Thyroid gland (tissue), 4 donors: ENCODE data around the gene RTN4R.
"Not testable (repeated sequence)": the region's sequence is repeated elsewhere in the genome, so short reads cannot be mapped to it uniquely, and the experiment has no call there.

Experiments used
- POLR2A ChIP-seq, 2 donors: fragments of 450-650 bp; IDR thresholded peaks; one replicate each; pipeline ENCODE4 v1.6.1; 2017; ENCODE audit warnings: antibody characterized with exemption in 2 of 2, mild to moderate bottlenecking in 2 of 2, moderate library complexity in 1 of 2
- TF ChIP-seq, protein P1 (sequence below), 6 experiments: fragments of 200-600 bp in 3 of 6; fragments of 450-650 bp in 3 of 6; sonication (generic) in 3 of 6; IDR thresholded peaks; one replicate each; pipeline ENCODE4 v1.5.1; 2016 to 2019; ENCODE audit warnings: antibody characterized with exemption in 6 of 6, mild to moderate bottlenecking in 2 of 6, inconsistent platforms in 1 of 6, moderate library complexity in 1 of 6

DNA sequence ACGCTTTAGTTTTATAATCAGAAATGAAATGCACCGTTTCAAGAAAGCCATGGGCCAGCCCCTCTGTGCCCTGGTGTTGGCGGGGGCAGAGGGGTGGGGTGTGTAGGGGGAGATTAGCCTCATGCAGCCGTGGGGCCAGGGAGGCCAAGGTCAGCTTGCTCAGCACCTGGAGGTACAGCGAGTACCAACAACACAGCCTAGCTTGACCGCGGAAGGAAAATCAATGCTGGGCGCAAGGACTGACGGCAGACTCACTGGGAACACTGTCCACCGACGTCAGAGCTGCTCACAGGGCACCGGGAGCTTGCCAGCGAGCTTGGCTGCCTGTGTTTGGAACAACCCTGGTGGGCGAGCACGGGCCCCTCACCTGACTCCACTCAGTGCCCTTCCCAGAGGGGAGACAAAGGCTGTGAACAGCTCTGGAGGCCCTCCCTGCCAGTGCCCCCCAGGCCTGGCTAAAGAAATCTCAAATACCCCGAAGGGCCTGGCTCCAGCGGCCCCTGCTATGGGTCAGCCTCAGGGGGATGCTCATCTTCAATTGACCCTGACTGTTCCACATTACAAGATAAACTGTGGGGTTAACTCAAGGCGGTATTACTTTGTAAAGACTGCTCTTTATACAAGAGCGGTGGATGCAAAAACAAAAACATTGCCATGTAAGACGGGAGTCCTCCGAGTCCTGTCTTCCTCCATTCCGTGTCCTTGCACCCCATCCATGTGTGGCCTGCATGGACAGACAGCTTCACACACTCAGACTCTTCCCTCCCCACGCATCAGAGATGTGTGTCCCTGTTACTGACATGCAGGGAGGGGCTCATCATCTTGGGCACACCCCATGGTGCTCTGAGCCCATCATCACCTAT is 21.3 kb upstream of the RTN4R start:
- TF ChIP-seq, protein P1, sequence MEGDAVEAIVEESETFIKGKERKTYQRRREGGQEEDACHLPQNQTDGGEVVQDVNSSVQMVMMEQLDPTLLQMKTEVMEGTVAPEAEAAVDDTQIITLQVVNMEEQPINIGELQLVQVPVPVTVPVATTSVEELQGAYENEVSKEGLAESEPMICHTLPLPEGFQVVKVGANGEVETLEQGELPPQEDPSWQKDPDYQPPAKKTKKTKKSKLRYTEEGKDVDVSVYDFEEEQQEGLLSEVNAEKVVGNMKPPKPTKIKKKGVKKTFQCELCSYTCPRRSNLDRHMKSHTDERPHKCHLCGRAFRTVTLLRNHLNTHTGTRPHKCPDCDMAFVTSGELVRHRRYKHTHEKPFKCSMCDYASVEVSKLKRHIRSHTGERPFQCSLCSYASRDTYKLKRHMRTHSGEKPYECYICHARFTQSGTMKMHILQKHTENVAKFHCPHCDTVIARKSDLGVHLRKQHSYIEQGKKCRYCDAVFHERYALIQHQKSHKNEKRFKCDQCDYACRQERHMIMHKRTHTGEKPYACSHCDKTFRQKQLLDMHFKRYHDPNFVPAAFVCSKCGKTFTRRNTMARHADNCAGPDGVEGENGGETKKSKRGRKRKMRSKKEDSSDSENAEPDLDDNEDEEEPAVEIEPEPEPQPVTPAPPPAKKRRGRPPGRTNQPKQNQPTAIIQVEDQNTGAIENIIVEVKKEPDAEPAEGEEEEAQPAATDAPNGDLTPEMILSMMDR (IDR thresholded peaks at IDR 0.05), result not testable (repeated sequence)
- not testable (repeated sequence) for TF ChIP-seq POLR2A (IDR thresholded peaks at IDR 0.05)
